ENCODE data around the gene ACR. TPM values are rescaled to one million over a fixed set of nuclear protein-coding genes. Genes with fewer than 3 reads are reported as not detected.

Gene ACR
- total and polyA plus RNA-seq, 10 of the 15 experiments (the other 5 are each of a cell fraction or from before 2014, with no cell fraction given) = not detected

DNA sequence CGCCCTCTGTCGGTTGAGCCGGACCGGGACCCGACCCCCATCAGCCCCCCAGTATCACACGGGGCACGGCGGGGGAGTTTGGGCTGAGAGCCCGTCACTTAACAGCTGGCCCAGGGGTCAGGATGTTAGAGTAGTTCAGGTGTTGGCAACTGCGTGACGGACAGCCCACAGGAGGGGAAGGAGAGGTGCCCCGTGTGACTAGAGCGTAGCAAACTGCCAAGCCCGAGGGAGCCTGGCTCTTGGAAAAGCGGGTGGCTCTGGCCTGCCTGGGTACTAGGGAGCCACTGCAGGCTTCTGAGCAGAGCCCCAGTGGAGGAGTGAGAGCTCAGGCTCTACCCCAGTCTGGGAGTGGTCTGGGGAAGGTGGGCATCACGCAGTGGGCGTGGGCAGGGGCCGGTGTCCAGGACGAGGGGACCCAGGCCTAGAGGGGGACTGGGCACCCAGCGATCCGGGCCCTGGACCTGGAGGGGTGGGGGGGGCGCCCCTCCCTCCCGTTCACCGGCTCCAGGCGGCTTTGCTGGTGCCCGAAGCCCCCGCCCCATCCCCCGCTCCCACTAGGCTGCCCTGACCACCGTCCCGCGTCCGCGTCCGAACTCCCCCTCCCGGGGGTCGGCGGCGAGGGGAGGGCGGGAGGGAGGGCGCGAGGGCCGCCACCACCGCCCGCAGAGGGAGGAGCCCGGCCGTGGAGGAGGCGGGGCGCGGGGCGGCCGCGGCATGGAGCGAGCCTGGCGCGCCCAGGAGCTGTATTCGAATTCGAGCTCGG lies 41.0 kb upstream of the ACR start:
- ChIA-PET SMC1A (ENCODE audit: uncharacterized antibody, unreplicated experiment) (no interaction called here), RAD21 (ENCODE audit: unreplicated experiment) (no interaction called here), CTCF (no interaction called here), POLR2A (no interaction called here)
- Histone ChIP-seq H3K9me3 (replicated peaks; ENCODE audit: control insufficient read depth, insufficient read depth, low read length) (no peaks in the 10 kb centered on the region), H3K27ac (ENCODE audit: control insufficient read depth, insufficient read depth) (no peak overlapping the region), H3K9ac (ENCODE audit: control insufficient read depth, insufficient read depth, low read length) (no peak overlapping the region), H2AFZ (ENCODE audit: control insufficient read depth, low read depth, low read length) (no peak overlapping the region), H3K4me3 (no peak overlapping the region), H3K79me2 (ENCODE audit: control insufficient read depth, insufficient read depth, low read length) (no peaks in the 10 kb centered on the region), H3K36me3 (ENCODE audit: control insufficient read depth in 2 of 2, insufficient read depth in 2 of 2, low read length in 1 of 2) (no peaks in the 10 kb centered on the region), H3K4me2 (ENCODE audit: control insufficient read depth, insufficient read depth) (no peak overlapping the region), H4K20me1 (ENCODE audit: control insufficient read depth, insufficient read depth) (no peaks in the 10 kb centered on the region), H3K27me3 (replicated peaks in 1 of 2; ENCODE audit: control insufficient read depth in 2 of 2, insufficient read depth in 2 of 2, low read length in 1 of 2) (no peaks in the 10 kb centered on the region), H3K4me1 (ENCODE audit: control insufficient read depth, insufficient read depth, low read length) (no peaks in the 10 kb centered on the region)
- ATAC-seq (no peak), DNase-seq (ENCODE audit: low read depth, low spot score) (no peak), FAIRE-seq (no peak)
- TF ChIP-seq SMC3 (IDR thresholded peaks at IDR 0.05; ENCODE audit: borderline replicate concordance, low read length) = no peak
- TF ChIP-seq MEF2A (IDR thresholded peaks at IDR 0.05; ENCODE audit: insufficient read depth, low read depth, low read length) = no peak
- no peak for TF ChIP-seq ZZZ3 (IDR thresholded peaks at IDR 0.05; ENCODE audit: control insufficient read depth, insufficient read length, low read depth)
- no peak for TF ChIP-seq RELA (IDR thresholded peaks at IDR 0.05; ENCODE audit: borderline replicate concordance, partially characterized antibody)
- TF ChIP-seq ZNF384 (IDR thresholded peaks at IDR 0.05; ENCODE audit: borderline replicate concordance, low read depth, low read length) = no peak
- no peak for TF ChIP-seq WRNIP1 (IDR thresholded peaks at IDR 0.05; ENCODE audit: borderline replicate concordance, low read depth, low read length)
- in situ Hi-C loops (cut with MboI) = no loop called here
- 69% methylated on average over 17 of the region's 58 CpGs for WGBS (ENCODE audit: insufficient coverage, insufficient replicate concordance, low lambda C conversion rate, missing lambda C conversion rate)
- BruUV-seq (replicated peaks) = no TSS peak
- intact Hi-C loops (cut with micrococcal nuclease; ENCODE audit: unreplicated experiment) = no loop called here
